Hepatocyte (in vitro differentiated cells): Measurements from ENCODE around the gene SND1.

Experiments
- CTCF ChIP-seq: fragments of 200-600 bp; sonication (generic); IDR thresholded peaks from 2 replicates; pipeline ENCODE4 v1.5.1; 2016; ENCODE audit warnings: antibody characterized with exemption, mild to moderate bottlenecking; ENCODE audit not compliant: poor library complexity
- EZH2phosphoT487 ChIP-seq: fragments of 200-600 bp; sonication (generic); IDR thresholded peaks from one replicate; pipeline ENCODE4 v1.6.1; 2018; ENCODE audit warnings: antibody characterized with exemption, mild to moderate bottlenecking, low read depth, moderate library complexity; ENCODE audit not compliant: unreplicated experiment, severe bottlenecking

DNA sequence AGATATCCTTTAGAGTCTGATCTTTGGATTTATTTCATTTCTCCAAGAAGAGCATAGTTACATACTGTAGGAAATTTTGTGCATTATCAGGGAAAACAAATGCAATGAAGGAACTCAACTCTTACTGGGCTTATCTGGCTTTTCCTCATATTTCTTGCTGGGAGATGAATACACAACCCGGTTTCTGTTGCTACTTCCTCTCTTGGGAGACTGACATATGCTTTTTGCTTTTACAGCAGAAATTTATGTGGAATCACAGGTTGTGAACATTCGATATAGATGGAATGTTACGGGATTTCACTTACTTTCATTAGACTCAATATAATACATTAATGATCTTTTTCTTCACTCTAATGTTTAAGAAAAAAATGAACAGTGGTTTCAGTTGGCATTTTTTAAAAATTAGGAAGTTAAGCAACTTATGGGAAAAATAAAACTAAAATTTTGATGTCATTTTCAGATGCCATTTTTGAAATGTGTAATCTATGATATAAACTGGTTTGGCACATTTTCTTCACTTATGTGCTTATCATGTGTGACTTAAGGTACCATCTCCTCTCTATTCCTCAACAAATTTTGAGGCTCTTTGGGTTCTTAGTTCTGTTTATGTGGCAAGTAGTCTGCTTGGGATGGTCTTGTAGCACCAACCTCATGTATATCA lies 7.1 kb downstream of the SND1 start:
- TF ChIP-seq CTCF (no peak), EZH2phosphoT487 (no peak)
